SK-N-SH treated with all-trans-retinoic acid at 6 μM for 48 hours (cell line): ENCODE results near the gene OSTM1.

ENCODE experiments used
- ATAC-seq: fragments of 200-7000 bp; cut with Tn5 transposase; 3 replicates; pipeline ENCODE4 v1.9.1; 2020; ENCODE audit warnings: mild to moderate bottlenecking, moderate library complexity
- ARNTL ChIP-seq: fragments of 450-650 bp; formaldehyde crosslinking; IDR thresholded peaks from 2 replicates; pipeline ENCODE4 v1.5.0; 2020; ENCODE audit warnings: low read depth, mild to moderate bottlenecking, moderate library complexity, borderline replicate concordance
- BACH2 ChIP-seq: fragments of 250-450 bp; sonication (Bioruptor Pico); IDR thresholded peaks from 2 replicates; pipeline ENCODE4 v1.9.0; 2021; ENCODE audit warnings: mild to moderate bottlenecking, borderline replicate concordance
- CSDC2 ChIP-seq: fragments of 250-450 bp; sonication (Bioruptor Pico); IDR thresholded peaks from 2 replicates; pipeline ENCODE4 v1.5.0; 2020; ENCODE audit warnings: mild to moderate bottlenecking, moderate library complexity
- ESRRG ChIP-seq: fragments of 250-450 bp; sonication (Bioruptor Pico); IDR thresholded peaks from 2 replicates; pipeline ENCODE4 v1.6.1; 2021; ENCODE audit warnings: mild to moderate bottlenecking
- ISL1 ChIP-seq: fragments of 250-450 bp; sonication (Bioruptor Pico); IDR thresholded peaks from 2 replicates; pipeline ENCODE4 v2.1.2; 2022; ENCODE audit warnings: mild to moderate bottlenecking, moderate library complexity
- PPARA ChIP-seq: fragments of 250-450 bp; sonication (Bioruptor Pico); IDR thresholded peaks from 2 replicates; pipeline ENCODE4 v1.5.0; 2020; ENCODE audit warnings: mild to moderate bottlenecking, borderline replicate concordance
- RARB ChIP-seq: fragments of 250-450 bp; sonication (Bioruptor Pico); IDR thresholded peaks from 2 replicates; pipeline ENCODE4 v1.8.0; 2021; ENCODE audit warnings: mild to moderate bottlenecking, moderate library complexity
- SNAI2 ChIP-seq: fragments of 250-450 bp; sonication (Bioruptor Pico); IDR thresholded peaks from 2 replicates; pipeline ENCODE4 v1.5.0; 2020; ENCODE audit warnings: mild to moderate bottlenecking, moderate library complexity
- TCF4 ChIP-seq: fragments of 250-450 bp; sonication (Bioruptor Pico); IDR thresholded peaks from 2 replicates; pipeline ENCODE4 v1.8.0; 2021; ENCODE audit warnings: mild to moderate bottlenecking, moderate library complexity, borderline replicate concordance
- TOX ChIP-seq: fragments of 250-450 bp; sonication (Bioruptor Pico); IDR thresholded peaks from 2 replicates; pipeline ENCODE4 v1.8.0; 2021; ENCODE audit warnings: mild to moderate bottlenecking, moderate library complexity, borderline replicate concordance
- ZC3H10 ChIP-seq: fragments of 250-450 bp; sonication (Bioruptor Pico); IDR thresholded peaks from 2 replicates; pipeline ENCODE4 v1.5.1; 2021; ENCODE audit warnings: mild to moderate bottlenecking, moderate library complexity
- ZFP3 ChIP-seq: fragments of 250-450 bp; sonication (Bioruptor Pico); IDR thresholded peaks from 2 replicates; pipeline ENCODE4 v1.5.0; 2020; ENCODE audit warnings: mild to moderate bottlenecking, moderate library complexity
- ZFP30 ChIP-seq: fragments of 450-650 bp; formaldehyde crosslinking; IDR thresholded peaks from 2 replicates; pipeline ENCODE4 v1.5.0; 2022; ENCODE audit warnings: mild to moderate bottlenecking, moderate library complexity
- ZNF565 ChIP-seq: fragments of 450-650 bp; formaldehyde crosslinking; conservative IDR thresholded peaks from 2 replicates; pipeline ENCODE4 v1.5.0; 2020; ENCODE audit warnings: low read depth, mild to moderate bottlenecking, moderate library complexity
- ZNF70 ChIP-seq: fragments of 450-650 bp; formaldehyde crosslinking; IDR thresholded peaks from 2 replicates; pipeline ENCODE4 v1.5.0; 2020; ENCODE audit warnings: mild to moderate bottlenecking, moderate library complexity
- ZNF8 ChIP-seq: fragments of 450-650 bp; formaldehyde crosslinking; IDR thresholded peaks from 2 replicates; pipeline ENCODE4 v1.5.0; 2020; ENCODE audit warnings: mild to moderate bottlenecking, moderate library complexity
- TF ChIP-seq, protein P1 (sequence below): fragments of 250-450 bp; sonication (Bioruptor Pico); IDR thresholded peaks from 2 replicates; pipeline ENCODE4 v1.5.1; 2021; ENCODE audit warnings: mild to moderate bottlenecking, moderate library complexity
- TF ChIP-seq, protein P2 (sequence below): fragments of 250-450 bp; sonication (Bioruptor Pico); IDR thresholded peaks from 2 replicates; pipeline ENCODE4 v1.8.0; 2021; ENCODE audit warnings: low read depth, mild to moderate bottlenecking, moderate library complexity, borderline replicate concordance
- TF ChIP-seq, protein P3 (sequence below): fragments of 250-450 bp; sonication (Bioruptor Pico); IDR thresholded peaks from 2 replicates; pipeline ENCODE4 v1.5.1; 2020; ENCODE audit warnings: low read depth, mild to moderate bottlenecking, moderate library complexity
- TF ChIP-seq, protein P4 (sequence below): fragments of 250-450 bp; sonication (Bioruptor Pico); IDR thresholded peaks from 2 replicates; pipeline ENCODE4 v1.8.0; 2020; ENCODE audit warnings: mild to moderate bottlenecking, moderate library complexity, borderline replicate concordance

Gene OSTM1, protein sequence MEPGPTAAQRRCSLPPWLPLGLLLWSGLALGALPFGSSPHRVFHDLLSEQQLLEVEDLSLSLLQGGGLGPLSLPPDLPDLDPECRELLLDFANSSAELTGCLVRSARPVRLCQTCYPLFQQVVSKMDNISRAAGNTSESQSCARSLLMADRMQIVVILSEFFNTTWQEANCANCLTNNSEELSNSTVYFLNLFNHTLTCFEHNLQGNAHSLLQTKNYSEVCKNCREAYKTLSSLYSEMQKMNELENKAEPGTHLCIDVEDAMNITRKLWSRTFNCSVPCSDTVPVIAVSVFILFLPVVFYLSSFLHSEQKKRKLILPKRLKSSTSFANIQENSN

DNA sequence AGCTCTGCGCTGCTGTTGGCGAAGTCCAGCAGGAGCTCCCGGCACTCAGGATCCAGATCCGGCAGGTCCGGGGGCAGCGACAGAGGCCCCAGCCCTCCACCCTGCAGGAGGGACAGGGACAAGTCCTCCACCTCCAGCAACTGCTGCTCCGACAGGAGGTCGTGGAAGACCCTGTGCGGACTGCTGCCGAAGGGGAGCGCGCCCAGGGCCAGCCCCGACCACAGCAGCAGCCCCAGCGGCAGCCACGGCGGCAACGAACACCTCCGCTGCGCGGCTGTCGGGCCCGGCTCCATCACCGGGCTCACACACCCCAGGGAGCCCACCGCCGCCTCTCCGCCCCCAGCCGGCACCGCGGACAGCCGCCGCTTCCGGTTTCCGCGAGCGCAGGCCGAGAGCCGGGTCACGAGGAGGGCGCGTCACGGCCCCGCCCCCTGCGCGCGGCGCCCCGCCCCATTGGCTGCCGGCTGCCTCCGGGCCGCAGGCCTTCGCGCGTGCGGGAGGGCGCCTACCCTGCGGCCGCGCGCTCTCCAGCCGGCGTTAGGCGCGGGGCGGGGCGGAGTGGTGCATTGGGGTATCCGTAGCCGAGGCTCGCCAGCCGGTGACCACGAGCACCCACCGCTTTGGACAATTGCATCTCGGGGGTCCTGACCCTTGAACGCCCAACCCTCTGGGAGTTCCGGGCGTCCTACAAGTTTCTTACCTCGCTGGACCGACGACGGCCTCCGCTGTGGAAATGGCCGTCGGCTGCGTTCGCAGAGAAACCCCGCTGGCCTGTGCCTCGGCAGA, at the start of gene OSTM1:
TSS of gene OSTM1 (minus strand) at position 383 of the 786 bp plus-strand sequence. CDS start at position 293, 90 bp downstream.
- ATAC-seq: peak; percentile 97
- TF ChIP-seq, protein P1, sequence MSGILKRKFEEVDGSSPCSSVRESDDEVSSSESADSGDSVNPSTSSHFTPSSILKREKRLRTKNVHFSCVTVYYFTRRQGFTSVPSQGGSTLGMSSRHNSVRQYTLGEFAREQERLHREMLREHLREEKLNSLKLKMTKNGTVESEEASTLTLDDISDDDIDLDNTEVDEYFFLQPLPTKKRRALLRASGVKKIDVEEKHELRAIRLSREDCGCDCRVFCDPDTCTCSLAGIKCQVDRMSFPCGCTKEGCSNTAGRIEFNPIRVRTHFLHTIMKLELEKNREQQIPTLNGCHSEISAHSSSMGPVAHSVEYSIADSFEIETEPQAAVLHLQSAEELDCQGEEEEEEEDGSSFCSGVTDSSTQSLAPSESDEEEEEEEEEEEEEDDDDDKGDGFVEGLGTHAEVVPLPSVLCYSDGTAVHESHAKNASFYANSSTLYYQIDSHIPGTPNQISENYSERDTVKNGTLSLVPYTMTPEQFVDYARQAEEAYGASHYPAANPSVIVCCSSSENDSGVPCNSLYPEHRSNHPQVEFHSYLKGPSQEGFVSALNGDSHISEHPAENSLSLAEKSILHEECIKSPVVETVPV: no peak
- peak; percentile 63 for TF ChIP-seq ZFP3 (CRISPR knock-in tag)
- TF ChIP-seq RARB (CRISPR knock-in tag): no peak
- TF ChIP-seq ZNF8 (CRISPR knock-in tag): no peak
- TF ChIP-seq SNAI2 (CRISPR knock-in tag): no peak
- TF ChIP-seq, protein P2, sequence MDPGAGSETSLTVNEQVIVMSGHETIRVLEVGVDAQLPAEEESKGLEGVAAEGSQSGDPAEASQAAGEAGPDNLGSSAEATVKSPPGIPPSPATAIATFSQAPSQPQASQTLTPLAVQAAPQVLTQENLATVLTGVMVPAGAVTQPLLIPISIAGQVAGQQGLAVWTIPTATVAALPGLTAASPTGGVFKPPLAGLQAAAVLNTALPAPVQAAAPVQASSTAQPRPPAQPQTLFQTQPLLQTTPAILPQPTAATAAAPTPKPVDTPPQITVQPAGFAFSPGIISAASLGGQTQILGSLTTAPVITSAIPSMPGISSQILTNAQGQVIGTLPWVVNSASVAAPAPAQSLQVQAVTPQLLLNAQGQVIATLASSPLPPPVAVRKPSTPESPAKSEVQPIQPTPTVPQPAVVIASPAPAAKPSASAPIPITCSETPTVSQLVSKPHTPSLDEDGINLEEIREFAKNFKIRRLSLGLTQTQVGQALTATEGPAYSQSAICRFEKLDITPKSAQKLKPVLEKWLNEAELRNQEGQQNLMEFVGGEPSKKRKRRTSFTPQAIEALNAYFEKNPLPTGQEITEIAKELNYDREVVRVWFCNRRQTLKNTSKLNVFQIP (CRISPR knock-in tag): no peak
- peak; percentile 82; the same call in 1 of the 2 replicates for TF ChIP-seq CSDC2 (CRISPR knock-in tag)

DNA sequence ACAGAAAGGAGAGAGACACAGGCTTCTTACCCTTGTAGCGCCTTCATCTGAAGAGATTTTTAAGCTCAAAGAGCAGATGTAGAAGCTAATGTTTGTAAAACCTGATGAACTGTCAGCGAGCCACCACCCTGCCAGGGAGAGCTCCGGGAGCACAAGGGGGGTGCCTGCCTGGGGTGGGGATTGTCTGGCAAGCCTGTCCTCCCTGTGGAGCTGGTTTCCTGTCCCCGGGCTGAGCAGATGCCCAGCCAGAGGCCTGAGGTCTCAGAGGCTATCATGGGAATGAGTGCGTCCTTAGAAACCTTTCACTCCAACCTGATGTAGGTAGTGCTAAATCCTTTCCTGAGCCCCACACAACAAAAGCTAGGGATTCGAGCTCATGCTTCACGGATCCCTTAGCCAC, 49.4 kb upstream of the OSTM1 start:
- no peak for ATAC-seq
- TF ChIP-seq PPARA: no peak
- TF ChIP-seq, protein P1: no peak
- no peak for TF ChIP-seq RARB (CRISPR knock-in tag)
- no peak for TF ChIP-seq ZNF8 (CRISPR knock-in tag)
- TF ChIP-seq BACH2 (CRISPR knock-in tag): no peak
- TF ChIP-seq TCF4 (CRISPR knock-in tag): no peak
- TF ChIP-seq ISL1 (CRISPR knock-in tag): no peak
- TF ChIP-seq, all 23 proteins: peak for 0

DNA sequence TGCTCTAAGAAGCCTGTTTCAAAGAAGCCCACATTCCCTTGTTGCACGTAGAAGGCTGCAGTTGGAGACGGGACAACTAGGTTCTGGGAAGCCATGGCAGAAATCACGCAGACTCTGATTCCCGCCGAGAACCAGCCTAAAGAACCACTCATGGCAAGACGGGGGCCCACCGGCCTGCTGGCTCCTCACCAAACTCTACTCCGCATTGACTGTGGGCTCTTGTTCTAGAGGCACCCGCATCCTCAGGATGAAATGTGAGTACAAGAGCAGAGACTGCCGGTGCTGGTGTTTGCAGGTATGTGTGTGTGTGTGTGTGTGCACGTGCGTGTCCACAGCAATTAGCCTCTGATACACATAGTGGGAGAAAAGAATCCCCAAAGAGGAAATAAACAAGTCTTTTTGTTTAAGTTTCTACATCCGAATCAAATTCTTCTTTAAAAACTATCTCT, 49.0 kb upstream of the OSTM1 start:
- ATAC-seq: no peak
- no peak for TF ChIP-seq ARNTL
- TF ChIP-seq TOX (CRISPR knock-in tag): no peak
- TF ChIP-seq ZC3H10 (CRISPR knock-in tag): no peak
- TF ChIP-seq, protein P1: no peak
- no peak for TF ChIP-seq CSDC2 (CRISPR knock-in tag)

DNA sequence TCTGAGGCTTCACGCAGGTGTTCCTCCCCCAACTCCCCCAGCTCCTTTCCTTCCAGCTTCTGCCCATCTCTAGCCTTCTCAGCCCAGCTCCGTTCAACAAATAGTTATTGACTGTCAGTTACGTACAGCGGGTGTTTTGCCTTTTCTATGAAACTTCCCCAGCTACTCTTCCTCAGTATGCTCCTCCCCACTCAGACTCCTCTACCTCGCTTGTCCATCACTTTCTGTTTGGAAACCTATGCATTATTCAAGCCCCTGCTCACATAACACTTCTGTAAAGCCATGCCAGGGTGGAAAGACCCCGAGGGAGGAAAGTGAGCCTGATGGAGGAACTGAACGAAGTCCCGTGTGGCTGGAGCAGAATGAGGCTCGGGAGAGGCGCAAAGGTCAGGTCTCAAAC, 47.1 kb upstream of the OSTM1 start:
- no peak for ATAC-seq
- TF ChIP-seq, protein P2 (CRISPR knock-in tag): no peak
- no peak for TF ChIP-seq ZNF8 (CRISPR knock-in tag)
- no peak for TF ChIP-seq RARB (CRISPR knock-in tag)
- TF ChIP-seq SNAI2 (CRISPR knock-in tag): no peak
- TF ChIP-seq ZC3H10 (CRISPR knock-in tag): no peak
- no peak for TF ChIP-seq ARNTL
- TF ChIP-seq TCF4 (CRISPR knock-in tag): no peak
- TF ChIP-seq, protein P3, sequence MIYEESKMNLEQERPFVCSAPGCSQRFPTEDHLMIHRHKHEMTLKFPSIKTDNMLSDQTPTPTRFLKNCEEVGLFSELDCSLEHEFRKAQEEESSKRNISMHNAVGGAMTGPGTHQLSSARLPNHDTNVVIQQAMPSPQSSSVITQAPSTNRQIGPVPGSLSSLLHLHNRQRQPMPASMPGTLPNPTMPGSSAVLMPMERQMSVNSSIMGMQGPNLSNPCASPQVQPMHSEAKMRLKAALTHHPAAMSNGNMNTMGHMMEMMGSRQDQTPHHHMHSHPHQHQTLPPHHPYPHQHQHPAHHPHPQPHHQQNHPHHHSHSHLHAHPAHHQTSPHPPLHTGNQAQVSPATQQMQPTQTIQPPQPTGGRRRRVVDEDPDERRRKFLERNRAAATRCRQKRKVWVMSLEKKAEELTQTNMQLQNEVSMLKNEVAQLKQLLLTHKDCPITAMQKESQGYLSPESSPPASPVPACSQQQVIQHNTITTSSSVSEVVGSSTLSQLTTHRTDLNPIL (CRISPR knock-in tag): no peak
- TF ChIP-seq CSDC2 (CRISPR knock-in tag): no peak
- no peak for TF ChIP-seq ESRRG (CRISPR knock-in tag)
- TF ChIP-seq ZNF565: no peak
- no peak for TF ChIP-seq ISL1 (CRISPR knock-in tag)
- TF ChIP-seq ZNF70 (CRISPR knock-in tag): no peak
- TF ChIP-seq, protein P4, sequence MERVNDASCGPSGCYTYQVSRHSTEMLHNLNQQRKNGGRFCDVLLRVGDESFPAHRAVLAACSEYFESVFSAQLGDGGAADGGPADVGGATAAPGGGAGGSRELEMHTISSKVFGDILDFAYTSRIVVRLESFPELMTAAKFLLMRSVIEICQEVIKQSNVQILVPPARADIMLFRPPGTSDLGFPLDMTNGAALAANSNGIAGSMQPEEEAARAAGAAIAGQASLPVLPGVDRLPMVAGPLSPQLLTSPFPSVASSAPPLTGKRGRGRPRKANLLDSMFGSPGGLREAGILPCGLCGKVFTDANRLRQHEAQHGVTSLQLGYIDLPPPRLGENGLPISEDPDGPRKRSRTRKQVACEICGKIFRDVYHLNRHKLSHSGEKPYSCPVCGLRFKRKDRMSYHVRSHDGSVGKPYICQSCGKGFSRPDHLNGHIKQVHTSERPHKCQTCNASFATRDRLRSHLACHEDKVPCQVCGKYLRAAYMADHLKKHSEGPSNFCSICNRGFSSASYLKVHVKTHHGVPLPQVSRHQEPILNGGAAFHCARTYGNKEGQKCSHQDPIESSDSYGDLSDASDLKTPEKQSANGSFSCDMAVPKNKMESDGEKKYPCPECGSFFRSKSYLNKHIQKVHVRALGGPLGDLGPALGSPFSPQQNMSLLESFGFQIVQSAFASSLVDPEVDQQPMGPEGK (CRISPR knock-in tag): no peak
- no peak for TF ChIP-seq ZFP30
- TF ChIP-seq PPARA: no peak
